Cortex of kidney (tissue), 1 donor: ENCODE data around the gene UST.
"Not testable (repeated sequence)": the region's sequence is repeated elsewhere in the genome, so short reads cannot be mapped to it uniquely, and the experiment has no call there.

Source experiments
- DNase-seq: peaks from one replicate; lab custom pipeline; 2025; lab: John Stamatoyannopoulos, UW

The UST gene

DNA sequence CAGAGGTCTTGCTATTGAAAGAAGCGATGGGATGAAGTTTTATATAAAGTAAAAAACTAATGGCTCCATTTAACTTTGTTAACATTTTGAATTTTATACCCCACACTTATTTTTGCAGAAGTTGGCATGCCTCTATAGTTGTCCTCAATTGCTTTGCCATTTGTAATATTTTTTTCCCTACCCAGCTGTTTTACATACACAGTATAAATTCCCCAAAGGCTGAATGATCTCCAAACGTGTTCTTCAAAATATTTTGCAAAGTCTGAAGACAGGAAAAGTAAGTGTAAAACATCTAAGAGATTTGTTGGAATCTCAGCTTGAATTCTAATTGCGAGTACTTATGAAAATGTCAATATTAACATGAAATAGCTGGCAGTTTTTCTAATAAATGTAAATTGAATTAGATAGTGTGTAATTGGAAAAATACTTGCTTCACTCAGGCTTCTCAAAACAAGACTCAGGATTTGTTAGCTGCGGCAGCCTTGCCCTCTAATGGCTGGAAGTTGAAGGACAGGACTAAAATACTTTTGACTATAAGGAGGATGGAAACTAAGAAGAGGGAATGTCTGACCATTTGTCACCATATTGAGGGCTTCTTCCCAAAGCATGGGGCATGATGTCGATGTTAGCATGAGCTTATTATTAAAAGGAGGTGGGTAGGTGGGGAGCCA lies 226.8 kb downstream of the UST start:
- no peak for DNase-seq

GRCh38 chr6:148974351-148974750 lies 227.5 kb downstream of the UST start:
- DNase-seq = no peak

GRCh38 chr6:148978298-148978697 lies 231.5 kb downstream of the UST start:
- DNase-seq = not testable (repeated sequence)

- DNase-seq = no peak
Measured at GRCh38 chr6:148979014-148979901, 232.4 kb downstream of the UST start.

DNA sequence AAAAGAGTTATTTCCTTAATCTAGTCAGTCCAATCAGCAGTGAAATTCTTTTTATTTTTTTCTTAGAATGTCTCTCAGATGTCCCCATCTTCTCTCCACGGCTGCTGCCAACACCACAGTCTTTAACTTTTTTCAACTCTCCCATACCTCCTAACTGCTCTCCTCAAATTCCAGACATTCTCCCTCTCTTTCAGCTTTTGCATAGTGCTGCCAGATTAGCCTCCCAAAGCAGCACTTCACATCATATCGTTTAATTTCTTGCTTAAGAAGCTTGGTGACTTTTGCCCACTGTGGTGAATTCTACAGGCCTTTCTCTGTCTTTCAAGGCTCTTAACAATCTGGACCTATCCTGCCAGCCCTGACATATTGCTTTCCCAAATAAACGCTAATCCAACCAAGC lies 233.4 kb downstream of the UST start:
- DNase-seq = no peak

DNA sequence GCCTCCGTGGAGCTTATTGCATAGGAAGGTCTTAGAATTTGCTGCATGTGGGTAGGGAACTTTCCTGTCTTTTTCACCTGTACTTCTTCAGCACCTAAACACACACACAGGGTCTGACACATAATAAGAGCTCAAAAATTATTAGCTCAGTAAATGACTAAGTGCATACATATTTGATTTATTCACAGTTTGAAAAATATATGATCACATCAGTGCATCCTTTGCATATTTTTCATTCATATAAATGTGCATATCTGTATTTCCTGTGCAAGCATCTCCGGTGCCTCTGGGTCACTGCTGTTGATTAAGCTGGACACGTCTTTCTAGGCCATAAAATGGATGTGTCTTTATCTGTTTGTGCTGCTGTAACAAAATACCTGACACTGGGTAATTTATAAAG lies 234.7 kb downstream of the UST start:
- no peak for DNase-seq

DNA sequence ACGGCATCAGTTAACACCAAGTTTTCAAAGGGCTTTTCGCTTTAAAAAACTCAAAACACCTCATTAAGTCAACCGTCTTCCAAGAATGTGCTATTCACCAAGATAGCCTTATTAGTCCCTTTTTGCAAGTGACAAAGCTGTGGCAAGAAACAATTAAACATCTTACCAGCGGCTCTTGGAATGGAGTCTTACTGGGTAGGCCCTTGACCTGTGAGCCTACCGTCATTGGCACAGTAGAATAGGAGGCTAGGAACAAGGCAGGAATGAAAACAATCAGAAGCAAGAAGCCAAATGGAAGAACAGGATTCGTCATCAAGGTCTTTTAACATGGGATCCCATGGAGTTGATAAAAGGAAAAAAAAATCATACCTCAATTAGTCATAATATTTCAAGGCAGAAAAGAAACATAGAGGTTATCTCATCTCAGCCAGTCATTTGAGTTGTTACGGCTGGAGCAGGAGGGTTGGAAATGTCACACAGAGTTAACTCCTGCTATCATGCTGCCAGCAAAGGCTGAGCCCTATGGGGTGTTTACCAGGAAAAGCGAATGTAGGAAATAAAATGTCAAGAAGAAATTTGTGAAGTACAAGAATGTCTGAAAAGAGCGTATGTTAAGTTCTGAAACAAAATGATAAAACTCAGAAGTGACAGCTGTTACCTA lies 236.4 kb downstream of the UST start:
- DNase-seq = no peak

DNA sequence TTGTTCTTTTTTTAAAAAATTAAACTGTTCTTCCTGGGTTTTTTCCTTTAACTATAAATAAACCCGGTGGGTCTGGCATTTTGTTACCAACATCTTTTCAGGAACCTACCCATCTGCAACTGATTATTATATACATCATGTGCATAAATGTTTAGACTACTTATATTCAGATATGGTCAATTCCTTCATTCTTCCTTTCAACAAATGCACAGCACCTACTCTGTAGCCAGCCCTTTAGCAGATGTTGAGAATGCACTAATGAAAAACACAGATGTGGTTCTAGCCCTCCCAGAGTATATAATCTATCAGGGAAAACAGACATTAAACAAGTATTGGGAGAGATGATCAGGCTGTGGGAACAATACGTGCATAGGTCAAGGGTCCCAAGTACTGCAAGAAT lies 237.1 kb downstream of the UST start:
- no peak for DNase-seq

GRCh38 chr6:148984531-148985056 lies 237.8 kb downstream of the UST start:
- no peak for DNase-seq

- no peak for DNase-seq
Measured at GRCh38 chr6:148985499-148985898, 238.7 kb downstream of the UST start.

DNA sequence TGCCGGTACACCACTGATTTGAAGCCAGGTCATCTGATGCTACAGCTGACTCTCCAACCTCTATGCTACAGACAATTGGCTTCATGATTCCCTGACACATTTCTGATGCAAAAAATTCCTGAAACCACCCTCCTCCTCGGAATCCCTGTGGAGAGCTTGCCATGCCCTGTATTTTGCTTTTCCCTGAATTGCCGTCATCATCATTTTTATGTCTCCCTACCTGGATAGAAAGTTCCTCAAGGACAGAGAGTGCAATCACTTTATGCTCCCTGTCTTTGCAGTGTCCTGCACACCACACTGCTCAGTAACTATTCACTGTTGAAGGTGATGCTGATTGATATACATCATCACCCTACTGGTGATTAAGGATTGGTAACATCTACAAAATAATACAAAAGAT lies 239.8 kb downstream of the UST start:
- DNase-seq = no peak

DNA sequence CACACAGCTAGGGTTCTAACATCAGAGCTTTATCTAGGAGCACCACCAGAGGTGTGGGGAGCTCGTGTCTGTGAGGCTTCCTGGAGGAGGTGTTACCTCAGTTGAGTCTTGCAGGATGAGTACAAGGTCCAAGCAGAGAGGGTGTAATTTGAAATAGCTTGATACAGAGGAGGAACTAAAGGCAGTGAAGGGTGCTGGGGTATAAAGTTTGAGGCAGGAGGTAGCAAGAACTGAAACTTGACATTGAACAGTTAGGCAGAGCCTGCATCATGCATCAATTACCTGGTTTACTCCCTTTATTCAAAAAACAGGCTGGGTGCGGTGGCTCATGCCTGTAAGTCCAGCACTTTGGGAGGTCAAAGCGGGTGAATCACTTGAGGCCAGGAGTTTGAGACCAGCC lies 241.2 kb downstream of the UST start:
- no peak for DNase-seq

DNA sequence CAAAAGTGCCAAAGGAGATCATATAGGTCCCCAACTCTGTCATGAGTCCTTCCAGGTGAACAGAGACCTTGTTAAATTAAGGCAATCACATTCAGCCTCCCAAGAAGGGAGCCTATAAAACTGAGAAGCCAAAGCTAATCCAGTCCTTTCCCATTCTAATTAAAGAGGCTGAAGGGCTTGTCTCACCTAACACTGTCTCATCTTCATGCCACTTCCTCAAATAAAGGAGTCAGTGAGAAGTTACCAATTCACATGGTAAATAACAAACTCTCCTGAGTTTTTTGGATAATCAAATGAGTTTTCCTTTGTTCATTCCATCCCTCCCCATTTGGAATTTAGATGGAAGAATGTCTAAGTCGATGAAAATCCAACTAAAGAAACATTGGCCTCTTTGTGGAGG lies 242.8 kb downstream of the UST start:
- DNase-seq = no peak

GRCh38 chr6:148990403-148990802 lies 243.6 kb downstream of the UST start:
- DNase-seq = no peak

DNA sequence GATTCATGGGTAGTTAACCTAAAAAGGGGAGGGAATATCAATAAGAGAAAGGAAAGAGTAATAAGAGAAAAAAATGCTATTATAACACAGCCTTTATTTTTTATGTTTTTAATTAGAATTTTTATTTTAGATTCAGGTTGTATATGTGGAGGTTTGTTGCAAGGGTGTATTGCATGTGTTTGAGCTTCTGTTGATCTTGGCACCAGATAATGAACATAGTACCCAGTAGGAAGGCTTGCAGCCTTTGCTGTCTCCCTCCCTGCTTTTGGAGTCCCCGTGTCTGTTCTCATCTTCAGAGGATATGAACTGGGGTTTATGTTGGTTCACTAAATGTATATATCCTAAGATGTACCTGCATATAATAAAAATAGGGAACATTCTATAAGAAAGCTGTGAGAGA lies 250.0 kb downstream of the UST start:
- DNase-seq = no peak

DNA sequence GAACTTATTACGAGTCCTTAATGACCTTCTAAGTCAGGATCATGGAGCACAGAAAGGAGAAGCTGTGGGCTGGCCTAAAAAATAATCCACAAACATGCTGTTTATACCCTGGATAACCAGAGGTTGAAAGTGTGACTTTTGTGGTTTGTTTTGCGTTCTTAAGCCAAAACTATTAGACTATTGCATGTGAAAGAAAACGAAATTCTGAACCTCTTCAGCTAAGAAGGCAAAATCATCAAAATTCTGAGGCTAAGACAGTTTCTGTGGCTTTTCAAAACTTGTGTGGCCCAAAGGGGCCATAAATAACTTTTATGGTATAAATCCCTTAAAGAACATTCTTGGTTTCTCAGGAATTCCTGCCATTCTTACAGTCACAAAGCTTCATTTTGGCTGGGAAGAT lies 251.0 kb downstream of the UST start:
- DNase-seq = no peak

GRCh38 chr6:148998704-148999103 lies 251.9 kb downstream of the UST start:
- DNase-seq = no peak

DNA sequence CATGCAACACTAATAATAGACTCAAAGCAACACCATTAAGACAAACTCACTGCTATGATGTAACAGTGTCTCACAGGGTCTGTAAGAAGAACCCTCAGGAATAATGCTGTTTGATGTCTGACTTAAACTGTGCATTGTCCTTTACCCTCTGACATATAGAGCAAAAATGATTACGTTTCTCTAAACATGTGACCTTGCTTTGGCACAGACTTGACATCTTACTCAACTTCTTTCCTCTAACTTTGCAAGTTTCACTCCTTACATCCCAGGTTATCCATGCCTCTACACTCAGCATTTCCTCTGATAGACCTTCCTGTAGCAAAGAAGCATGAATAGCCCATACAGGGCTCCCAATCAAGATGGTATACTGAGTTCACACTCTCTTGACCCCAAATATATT lies 252.7 kb downstream of the UST start:
- DNase-seq = no peak

GRCh38 chr6:148999929-149000468 lies 253.2 kb downstream of the UST start:
- DNase-seq = no peak

GRCh38 chr6:149001422-149001821 lies 254.6 kb downstream of the UST start:
- no peak for DNase-seq

DNA sequence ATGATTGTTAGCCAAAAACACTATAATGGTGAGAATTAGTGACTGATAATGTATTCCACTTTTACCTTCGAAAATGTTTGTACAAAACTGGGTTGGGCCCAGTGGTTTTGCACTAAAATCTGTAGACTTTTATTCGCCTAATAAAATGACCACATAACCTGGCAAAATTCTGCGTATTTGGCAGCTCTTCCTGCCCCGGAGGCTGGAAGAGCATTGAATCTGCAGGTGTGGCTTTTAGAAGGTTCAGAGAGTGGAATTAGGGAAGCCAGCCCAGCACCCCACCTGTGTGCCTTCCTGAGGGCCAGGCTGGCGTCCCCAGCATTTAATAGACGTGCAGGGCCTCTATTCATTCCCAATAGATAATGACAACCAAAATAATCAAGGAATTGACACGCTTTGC lies 256.7 kb downstream of the UST start:
- DNase-seq = no peak

DNA sequence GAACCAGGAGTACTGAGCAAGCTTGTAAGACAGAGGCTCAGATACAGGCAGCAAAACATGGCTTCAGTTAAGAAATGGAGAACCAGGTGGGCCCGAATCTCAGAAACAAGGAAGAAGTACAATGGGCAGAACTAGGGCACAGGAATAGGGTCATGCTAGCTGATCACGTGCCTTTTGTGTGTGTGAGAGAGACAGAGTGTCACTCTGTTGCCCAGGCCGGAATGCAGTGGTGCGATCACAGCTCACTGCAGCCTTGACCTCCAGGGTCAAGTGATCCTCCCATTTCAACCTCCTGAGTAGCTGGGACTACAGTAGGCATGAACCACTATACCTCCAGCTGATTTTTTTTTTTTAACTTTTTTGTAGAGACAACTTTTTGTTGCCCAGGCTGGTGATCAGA lies 257.8 kb downstream of the UST start:
- DNase-seq = no peak
